HEK293T (cell line): Measurements from ENCODE around the gene COL23A1.

Experiments used
- ARNT ChIP-seq: fragments of 450-650 bp; IDR thresholded peaks from 2 replicates; pipeline ENCODE4 v1.6.1; 2017; ENCODE audit warnings: mild to moderate bottlenecking
- BHLHE40 ChIP-seq: fragments of 450-650 bp; IDR thresholded peaks from 2 replicates; pipeline ENCODE4 v1.6.1; 2016; ENCODE audit warnings: mild to moderate bottlenecking, moderate library complexity, borderline replicate concordance
- CTBP1 ChIP-seq: fragments of 450-650 bp; IDR thresholded peaks from 2 replicates; pipeline ENCODE4 v1.6.1; 2016; ENCODE audit warnings: borderline replicate concordance
- ELF4 ChIP-seq: fragments of 450-650 bp; IDR thresholded peaks from 2 replicates; pipeline ENCODE4 v1.6.1; 2017; ENCODE audit warnings: antibody characterized with exemption
- FOXM1 ChIP-seq: fragments of 450-650 bp; IDR thresholded peaks from 2 replicates; pipeline ENCODE4 v1.6.1; 2017; ENCODE audit warnings: mild to moderate bottlenecking, borderline replicate concordance
- HDGF ChIP-seq: fragments of 450-650 bp; IDR thresholded peaks from 2 replicates; pipeline ENCODE4 v1.6.1; 2017; ENCODE audit warnings: antibody characterized with exemption, borderline replicate concordance
- SP1 ChIP-seq: fragments of 450-650 bp; IDR thresholded peaks from 2 replicates; pipeline ENCODE4 v1.6.1; 2017
- TARDBP ChIP-seq: fragments of 450-650 bp; IDR thresholded peaks from 2 replicates; pipeline ENCODE4 v1.6.1; 2016

- TF ChIP-seq FOXM1 (no peak), HDGF (no peak), BHLHE40 (no peak), ARNT (no peak), ELF4 (no peak), TARDBP (no peak), CTBP1 (no peak), SP1 (no peak)
Observed at GRCh38 chr5:178612299-178612698, 22.1 kb upstream of the COL23A1 start.
